ENCODE measurements around the gene ATP6V1G1.

GRCh38 chr9:114611516-114612271 is 24.1 kb downstream of the ATP6V1G1 start:
- no peak for TF ChIP-seq CTCF (IDR thresholded peaks at IDR 0.05)
- TF ChIP-seq POLR2A (IDR thresholded peaks at IDR 0.05; ENCODE audit: low read length): no peak; the same call in 1 of the 2 replicates
- no peak; the same call in 1 of the 2 replicates for TF ChIP-seq MAX (IDR thresholded peaks at IDR 0.05)

All from A549 (cell line).